Loucy (cell line): ENCODE results near the gene SMCR8.

Source experiments
- EZH2phosphoT487 ChIP-seq: fragments of 200-600 bp; IDR thresholded peaks from 2 replicates; pipeline ENCODE4 v1.6.1; 2018; ENCODE audit warnings: antibody characterized with exemption, mild to moderate bottlenecking, moderate library complexity, borderline replicate concordance
- TF ChIP-seq, protein P1 (sequence below): fragments of 200-600 bp; sonication (generic); conservative IDR thresholded peaks from 2 replicates; pipeline ENCODE4 v1.5.1; 2014; ENCODE audit warnings: mild to moderate bottlenecking, antibody characterized with exemption, low read length

DNA sequence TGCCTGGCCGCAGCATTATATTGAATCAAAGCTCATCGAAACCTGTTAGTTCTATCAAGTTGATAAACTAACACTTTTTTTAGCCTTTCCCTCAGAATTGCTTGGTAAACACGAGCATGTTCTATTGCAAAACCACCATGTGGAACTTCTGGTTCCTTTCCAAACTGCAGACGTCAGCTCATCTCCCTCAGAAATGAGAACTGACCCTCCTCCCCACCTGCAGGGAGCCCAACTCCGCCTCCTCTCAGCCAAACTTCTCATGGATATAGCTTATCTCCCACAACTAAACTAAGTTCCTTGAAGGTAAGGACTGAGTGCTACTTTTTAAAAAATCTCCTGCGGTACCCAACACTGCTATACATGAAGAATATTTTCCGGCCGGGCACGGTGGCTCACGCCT lies 41.5 kb downstream of the SMCR8 start:
- TF ChIP-seq, protein P1, sequence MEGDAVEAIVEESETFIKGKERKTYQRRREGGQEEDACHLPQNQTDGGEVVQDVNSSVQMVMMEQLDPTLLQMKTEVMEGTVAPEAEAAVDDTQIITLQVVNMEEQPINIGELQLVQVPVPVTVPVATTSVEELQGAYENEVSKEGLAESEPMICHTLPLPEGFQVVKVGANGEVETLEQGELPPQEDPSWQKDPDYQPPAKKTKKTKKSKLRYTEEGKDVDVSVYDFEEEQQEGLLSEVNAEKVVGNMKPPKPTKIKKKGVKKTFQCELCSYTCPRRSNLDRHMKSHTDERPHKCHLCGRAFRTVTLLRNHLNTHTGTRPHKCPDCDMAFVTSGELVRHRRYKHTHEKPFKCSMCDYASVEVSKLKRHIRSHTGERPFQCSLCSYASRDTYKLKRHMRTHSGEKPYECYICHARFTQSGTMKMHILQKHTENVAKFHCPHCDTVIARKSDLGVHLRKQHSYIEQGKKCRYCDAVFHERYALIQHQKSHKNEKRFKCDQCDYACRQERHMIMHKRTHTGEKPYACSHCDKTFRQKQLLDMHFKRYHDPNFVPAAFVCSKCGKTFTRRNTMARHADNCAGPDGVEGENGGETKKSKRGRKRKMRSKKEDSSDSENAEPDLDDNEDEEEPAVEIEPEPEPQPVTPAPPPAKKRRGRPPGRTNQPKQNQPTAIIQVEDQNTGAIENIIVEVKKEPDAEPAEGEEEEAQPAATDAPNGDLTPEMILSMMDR = no peak
- no peak for TF ChIP-seq EZH2phosphoT487
